Measurements from ENCODE around the gene LCP1. TPM values are rescaled to one million over a fixed set of nuclear protein-coding genes. Genes with fewer than 3 reads are reported as not detected.

Gene LCP1
- total RNA-seq, 1 donor from 2014 or later, result 11.6 TPM

GRCh38 chr13:46137627-46138317 is 44.2 kb downstream of the LCP1 start:
- Mint-ChIP-seq H3K27me3 (ENCODE audit: low read depth) (no peaks in the 10 kb centered on the region), H3K27ac (peak overlapping the region; percentile 5), H3K36me3 (peaks cover 1% of the 10 kb centered on the region), H3K4me1 (peaks cover 35% of the 10 kb centered on the region), H3K4me3 (no peak overlapping the region), H3K9me3 (no peaks in the 10 kb centered on the region)
- no peak for DNase-seq (ENCODE audit: low spot score in 2 of 2, unreplicated experiment in 2 of 2)
- no peak for TF ChIP-seq CTCF (IDR thresholded peaks at IDR 0.05; ENCODE audit: unreplicated experiment)

GRCh38 chr13:46136688-46137087 is 45.3 kb downstream of the LCP1 start:
- H3K4me3 Mint-ChIP-seq, result no peak overlapping the region
- no peak for DNase-seq (ENCODE audit: low spot score in 2 of 2, unreplicated experiment in 2 of 2)
- H3K36me3 Mint-ChIP-seq, result peaks cover 1% of the 10 kb centered on the region
- no peaks in the 10 kb centered on the region for H3K9me3 Mint-ChIP-seq
- no peaks in the 10 kb centered on the region for H3K27me3 Mint-ChIP-seq (ENCODE audit: low read depth)
- H3K27ac Mint-ChIP-seq, result no peak overlapping the region
- peaks cover 35% of the 10 kb centered on the region for H3K4me1 Mint-ChIP-seq
- no peak for TF ChIP-seq CTCF (IDR thresholded peaks at IDR 0.05; ENCODE audit: unreplicated experiment)

- H3K27ac Mint-ChIP-seq, result peak overlapping the region; percentile 88
- DNase-seq (ENCODE audit: low spot score in 2 of 2, unreplicated experiment in 2 of 2), result no peak
- H3K9me3 Mint-ChIP-seq, result no peaks in the 10 kb centered on the region
- peaks cover 35% of the 10 kb centered on the region for H3K4me1 Mint-ChIP-seq
- H3K36me3 Mint-ChIP-seq, result no peaks in the 10 kb centered on the region
- H3K4me3 Mint-ChIP-seq, result no peak overlapping the region
- H3K27me3 Mint-ChIP-seq (ENCODE audit: low read depth), result no peaks in the 10 kb centered on the region
- no peak for TF ChIP-seq CTCF (IDR thresholded peaks at IDR 0.05; ENCODE audit: unreplicated experiment)
These were observed 46.9 kb downstream of the LCP1 start for GRCh38 chr13:46134961-46135522.

GRCh38 chr13:46134494-46134893 is 47.5 kb downstream of the LCP1 start:
- H3K27ac Mint-ChIP-seq, result peak overlapping the region; percentile 88
- TF ChIP-seq CTCF (IDR thresholded peaks at IDR 0.05; ENCODE audit: unreplicated experiment), result no peak
- H3K9me3 Mint-ChIP-seq, result no peaks in the 10 kb centered on the region
- H3K36me3 Mint-ChIP-seq, result no peaks in the 10 kb centered on the region
- DNase-seq (ENCODE audit: low spot score in 2 of 2, unreplicated experiment in 2 of 2), result no peak
- H3K4me1 Mint-ChIP-seq, result peaks cover 35% of the 10 kb centered on the region
- no peaks in the 10 kb centered on the region for H3K27me3 Mint-ChIP-seq (ENCODE audit: low read depth)
- no peak overlapping the region for H3K4me3 Mint-ChIP-seq

- DNase-seq (ENCODE audit: low spot score in 2 of 2, unreplicated experiment in 2 of 2), result no peak
- H3K27ac Mint-ChIP-seq, result no peak overlapping the region
- H3K4me1 Mint-ChIP-seq, result peaks cover 27% of the 10 kb centered on the region
- H3K9me3 Mint-ChIP-seq, result no peaks in the 10 kb centered on the region
- H3K4me3 Mint-ChIP-seq, result no peak overlapping the region
- H3K27me3 Mint-ChIP-seq (ENCODE audit: low read depth), result no peaks in the 10 kb centered on the region
- TF ChIP-seq CTCF (IDR thresholded peaks at IDR 0.05; ENCODE audit: unreplicated experiment), result no peak
- H3K36me3 Mint-ChIP-seq, result no peaks in the 10 kb centered on the region
These were observed 49.9 kb downstream of the LCP1 start for GRCh38 chr13:46132109-46132508.
